ENCODE results near the gene GID4. TPM values are rescaled to one million over a fixed set of nuclear protein-coding genes. Genes with fewer than 3 reads are reported as not detected.

Gene GID4
- total and polyA plus RNA-seq, 9 of the 15 experiments (the other 6 are each of a cell fraction or from before 2014, with no cell fraction given): 1.2 to 6.4 (median 3.7) TPM

GRCh38 chr17:18065546-18065945, 26.3 kb downstream of the GID4 start:
- Histone ChIP-seq H3K27ac (ENCODE audit: extremely low read depth, low read depth, low read length) (no peak overlapping the region), H3K79me2 (ENCODE audit: control insufficient read depth, insufficient read depth, low read length) (no peaks in the 10 kb centered on the region), H3K9ac (ENCODE audit: insufficient read depth in 1 of 2, low read depth in 2 of 2, low read length in 2 of 2) (peak overlapping the region in 1 of 2 experiments; percentile 52; a peak in 1 of 4 replicates), H3K9me1 (ENCODE audit: control insufficient read depth, insufficient read depth, low read length) (no peaks in the 10 kb centered on the region), H3K4me2 (ENCODE audit: insufficient read depth, low read length) (no peak overlapping the region), H3K4me1 (replicated peaks in 1 of 2; ENCODE audit: control insufficient read depth in 2 of 2, insufficient read depth in 2 of 2, low read length in 2 of 2) (peaks cover 0 to 10% of the 10 kb centered on the region in 2 experiments; a peak in 3 of 5 replicates), H3K36me3 (ENCODE audit: control insufficient read depth, insufficient read depth, low read length) (peaks cover 27% of the 10 kb centered on the region; the same call in 2 of the 3 replicates), H2AFZ (ENCODE audit: low read depth, low read length) (no peak overlapping the region), H3K9me3 (replicated peaks; ENCODE audit: control insufficient read depth, insufficient read depth, low read depth, low read length) (no peaks in the 10 kb centered on the region), H3K27me3 (ENCODE audit: control insufficient read depth in 2 of 2, insufficient read depth in 2 of 2, low read length in 2 of 2) (no peaks in the 10 kb centered on the region), H4K20me1 (replicated peaks; ENCODE audit: control insufficient read depth, insufficient read depth, low read length) (no peaks in the 10 kb centered on the region), H3K4me3 (no peak overlapping the region)
- no TSS peak for BruUV-seq (replicated peaks)
- no peak for DNase-seq (ENCODE audit: extremely low read depth in 1 of 4, low spot score in 3 of 4)
- CTCF ChIA-PET (ENCODE audit: low intra/inter-chr PET ratio): no interaction called here
- no peak for ATAC-seq
- WGBS (ENCODE audit: insufficient coverage, low coverage, missing lambda C conversion rate): 77% methylated on average over 6 of the region's 11 CpGs
- intact Hi-C loops (cut with micrococcal nuclease) (no loop called here), in situ Hi-C loops (cut with MboI) (no loop called here)
- TF ChIP-seq ZBTB49 (CRISPR knock-in tag; IDR thresholded peaks at IDR 0.05; ENCODE audit: borderline replicate concordance) (no peak), ZSCAN29 (IDR thresholded peaks at IDR 0.05) (no peak), RFX5 (IDR thresholded peaks at IDR 0.05; ENCODE audit: low read depth, low read length) (no peak), JUND (IDR thresholded peaks at IDR 0.05; ENCODE audit: borderline replicate concordance, low read depth, low read length) (no peak), JUND (tag; IDR thresholded peaks at IDR 0.05; ENCODE audit: borderline replicate concordance, low read depth, low read length) (no peak), TCFL5 (CRISPR knock-in tag; conservative IDR thresholded peaks at IDR 0.05) (no peak), HDGF (IDR thresholded peaks at IDR 0.05) (no peak), TOE1 (IDR thresholded peaks at IDR 0.05; ENCODE audit: borderline replicate concordance) (no peak), TOE1 (CRISPR knock-in tag; IDR thresholded peaks at IDR 0.05; ENCODE audit: borderline replicate concordance, low read depth) (no peak), ZNF445 (CRISPR knock-in tag; IDR thresholded peaks at IDR 0.05; ENCODE audit: low read depth) (no peak), ZBTB43 (CRISPR knock-in tag; IDR thresholded peaks at IDR 0.05) (no peak), MCM7 (IDR thresholded peaks at IDR 0.05) (no peak), BCOR (IDR thresholded peaks at IDR 0.05) (no peak), KAT8 (IDR thresholded peaks at IDR 0.05; ENCODE audit: low read depth) (no peak), ZNF431 (CRISPR knock-in tag; IDR thresholded peaks at IDR 0.05) (no peak), ARNT (IDR thresholded peaks at IDR 0.05) (no peak), KLF16 (IDR thresholded peaks at IDR 0.05) (no peak), RBM22 (IDR thresholded peaks at IDR 0.05; ENCODE audit: low read depth, low read length, poor library complexity, severe bottlenecking) (no peak), ZBED1 (IDR thresholded peaks at IDR 0.05) (no peak), NR0B1 (IDR thresholded peaks at IDR 0.05; ENCODE audit: partially characterized antibody) (no peak)
- POLR2A ChIA-PET: interaction anchor here (0.6 to 1.0 kb wide), 2 partner anchors 23 to 25 kb away, joined by 3 to 4 read pairs; partner anchors contain the start of gene DRG2
- FAIRE-seq: no peak
